ENCODE data around the gene WNT6.
A peak's percentile ranks its signal among the peaks of the same experiment; 100 is the strongest.

Gene WNT6

DNA sequence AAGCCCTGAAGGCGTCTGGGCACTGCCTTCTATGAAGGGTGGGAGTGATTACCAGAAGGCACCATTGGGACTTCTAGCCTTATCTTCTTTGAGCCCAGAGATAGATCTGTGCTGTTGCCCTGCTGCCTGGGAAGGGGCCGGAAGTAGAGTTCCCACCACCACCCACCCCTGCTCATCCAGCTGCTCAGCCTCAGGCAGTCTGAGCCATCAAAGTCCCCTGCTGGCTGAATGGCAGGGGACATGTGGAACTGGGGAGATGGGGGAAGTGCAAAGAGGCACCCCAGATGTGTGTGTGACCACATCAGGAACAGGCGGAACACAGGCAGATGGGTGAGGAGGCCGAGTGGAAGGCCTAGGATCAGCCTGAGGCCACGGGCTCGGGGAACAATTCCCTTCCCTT, 17.7 kb downstream of the WNT6 start:
- H3K4me3 ChIP-seq (ENCODE audit: low read length) = no peak overlapping the region
- TF ChIP-seq, protein P1, sequence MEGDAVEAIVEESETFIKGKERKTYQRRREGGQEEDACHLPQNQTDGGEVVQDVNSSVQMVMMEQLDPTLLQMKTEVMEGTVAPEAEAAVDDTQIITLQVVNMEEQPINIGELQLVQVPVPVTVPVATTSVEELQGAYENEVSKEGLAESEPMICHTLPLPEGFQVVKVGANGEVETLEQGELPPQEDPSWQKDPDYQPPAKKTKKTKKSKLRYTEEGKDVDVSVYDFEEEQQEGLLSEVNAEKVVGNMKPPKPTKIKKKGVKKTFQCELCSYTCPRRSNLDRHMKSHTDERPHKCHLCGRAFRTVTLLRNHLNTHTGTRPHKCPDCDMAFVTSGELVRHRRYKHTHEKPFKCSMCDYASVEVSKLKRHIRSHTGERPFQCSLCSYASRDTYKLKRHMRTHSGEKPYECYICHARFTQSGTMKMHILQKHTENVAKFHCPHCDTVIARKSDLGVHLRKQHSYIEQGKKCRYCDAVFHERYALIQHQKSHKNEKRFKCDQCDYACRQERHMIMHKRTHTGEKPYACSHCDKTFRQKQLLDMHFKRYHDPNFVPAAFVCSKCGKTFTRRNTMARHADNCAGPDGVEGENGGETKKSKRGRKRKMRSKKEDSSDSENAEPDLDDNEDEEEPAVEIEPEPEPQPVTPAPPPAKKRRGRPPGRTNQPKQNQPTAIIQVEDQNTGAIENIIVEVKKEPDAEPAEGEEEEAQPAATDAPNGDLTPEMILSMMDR (IDR thresholded peaks at IDR 0.05; ENCODE audit: insufficient read depth, low read depth, low read length, missing control alignments) = no peak
- DNase-seq (ENCODE audit: low read depth) = no peak

DNA sequence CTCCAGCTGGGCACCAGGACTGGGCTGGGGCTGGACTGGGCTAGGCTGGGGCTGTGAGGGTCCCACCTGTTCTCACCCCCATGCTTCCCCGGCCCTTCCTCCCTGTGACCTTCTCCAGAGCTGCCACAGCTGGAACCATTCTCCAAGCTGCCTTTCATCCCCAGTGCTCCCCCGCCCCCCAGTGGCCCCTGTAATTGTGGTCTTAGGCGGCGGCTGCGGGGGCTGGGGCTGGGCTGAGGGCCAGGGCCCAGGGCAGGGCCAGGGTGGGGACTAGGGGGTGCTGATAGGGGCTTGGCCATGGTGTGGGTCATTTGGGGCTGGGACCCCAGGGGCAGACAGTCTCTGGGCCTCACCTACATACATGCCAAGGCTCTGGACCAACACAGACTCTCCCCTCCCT, 18.3 kb downstream of the WNT6 start:
- no peak overlapping the region for H3K4me3 ChIP-seq (ENCODE audit: low read length)
- DNase-seq (ENCODE audit: low read depth) = no peak
- TF ChIP-seq, protein P1 (IDR thresholded peaks at IDR 0.05; ENCODE audit: insufficient read depth, low read depth, low read length, missing control alignments) = no peak

DNA sequence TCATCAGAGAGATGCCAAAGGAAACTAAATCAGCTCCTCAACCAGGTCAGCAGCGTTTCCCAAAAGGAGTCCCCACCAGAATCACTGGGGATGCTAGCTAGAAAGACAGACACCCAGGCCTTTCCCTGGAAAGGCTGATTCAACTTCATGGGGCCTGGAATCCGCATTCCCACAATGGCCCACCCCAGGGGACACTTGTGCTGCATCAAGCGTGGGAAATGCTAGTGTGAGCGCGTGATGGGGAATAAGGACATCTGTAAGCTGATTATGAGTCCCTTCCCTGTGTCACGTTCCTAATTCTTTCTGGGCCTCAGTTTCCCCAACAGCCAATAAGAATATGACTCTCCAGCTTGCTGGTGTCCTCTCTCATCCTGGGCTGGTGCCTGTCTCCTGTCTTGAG, 18.9 kb downstream of the WNT6 start:
- TF ChIP-seq, protein P1 (IDR thresholded peaks at IDR 0.05; ENCODE audit: insufficient read depth, low read depth, low read length, missing control alignments) = no peak
- no peak for DNase-seq (ENCODE audit: low read depth)
- H3K4me3 ChIP-seq (ENCODE audit: low read length) = no peak overlapping the region

DNA sequence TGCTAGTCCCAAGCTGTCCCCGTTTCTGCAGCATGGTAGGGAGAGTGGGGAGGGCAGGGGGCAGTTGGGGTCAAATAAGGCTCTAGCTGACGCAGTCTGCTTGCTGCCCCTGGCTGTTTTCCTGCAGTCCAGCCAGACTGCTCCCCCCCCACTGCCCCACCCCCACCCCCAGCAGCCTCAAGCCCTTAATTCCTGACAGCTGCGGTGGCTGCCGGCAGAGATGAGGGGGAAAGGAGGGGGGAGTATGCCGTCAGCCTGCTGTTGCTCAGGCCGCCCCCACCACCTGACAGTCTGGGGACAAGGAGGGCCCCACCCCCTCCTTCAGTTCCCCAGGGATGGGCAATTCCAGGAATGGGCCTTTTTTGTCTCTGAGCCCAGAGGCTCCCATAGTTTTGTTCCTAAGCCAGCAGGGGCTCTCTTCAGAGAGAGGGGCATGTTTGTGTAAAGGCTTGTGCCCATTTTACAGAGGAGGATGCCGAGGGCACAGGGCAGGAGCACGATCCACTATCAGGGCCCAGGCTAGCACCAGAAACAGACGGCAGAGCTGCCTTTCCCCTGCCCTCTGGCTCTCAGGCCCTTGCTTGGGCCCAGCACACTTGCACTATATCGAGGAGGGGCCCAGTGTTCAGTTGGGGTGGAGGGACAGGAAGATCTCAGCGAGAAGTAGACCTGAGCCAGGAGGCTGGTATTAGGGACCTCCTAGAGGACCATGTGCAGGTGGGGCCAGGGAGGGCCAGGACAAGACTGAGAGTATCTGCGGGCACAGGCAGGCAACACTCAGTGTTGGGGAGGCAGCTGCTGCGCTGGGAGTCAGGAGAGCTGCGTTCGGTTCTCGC, 19.5 kb downstream of the WNT6 start:
- DNase-seq (ENCODE audit: low read depth) = no peak
- TF ChIP-seq, protein P1 (IDR thresholded peaks at IDR 0.05; ENCODE audit: insufficient read depth, low read depth, low read length, missing control alignments) = no peak
- no peak overlapping the region for H3K4me3 ChIP-seq (ENCODE audit: low read length)

DNA sequence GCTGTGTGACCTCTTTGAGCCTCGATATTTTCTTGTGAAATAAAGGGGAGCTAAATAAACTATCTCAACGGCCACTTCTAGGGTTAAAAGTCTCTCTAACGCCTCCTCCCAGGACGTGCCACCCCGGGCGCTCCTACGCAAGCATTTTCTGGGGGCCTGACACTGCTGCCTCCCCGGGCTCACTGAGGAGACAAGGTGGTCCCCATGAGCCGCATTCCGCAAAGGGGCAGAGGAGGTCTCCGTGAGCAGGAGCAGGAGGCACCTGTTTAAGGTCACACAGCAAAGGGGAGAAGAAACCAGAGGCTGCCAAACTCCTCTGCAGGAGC, 20.1 kb downstream of the WNT6 start:
- peak overlapping the region; percentile 49 for H3K4me3 ChIP-seq (ENCODE audit: low read length)
- TF ChIP-seq, protein P1 (IDR thresholded peaks at IDR 0.05; ENCODE audit: insufficient read depth, low read depth, low read length, missing control alignments) = no peak
- no peak for DNase-seq (ENCODE audit: low read depth)

DNA sequence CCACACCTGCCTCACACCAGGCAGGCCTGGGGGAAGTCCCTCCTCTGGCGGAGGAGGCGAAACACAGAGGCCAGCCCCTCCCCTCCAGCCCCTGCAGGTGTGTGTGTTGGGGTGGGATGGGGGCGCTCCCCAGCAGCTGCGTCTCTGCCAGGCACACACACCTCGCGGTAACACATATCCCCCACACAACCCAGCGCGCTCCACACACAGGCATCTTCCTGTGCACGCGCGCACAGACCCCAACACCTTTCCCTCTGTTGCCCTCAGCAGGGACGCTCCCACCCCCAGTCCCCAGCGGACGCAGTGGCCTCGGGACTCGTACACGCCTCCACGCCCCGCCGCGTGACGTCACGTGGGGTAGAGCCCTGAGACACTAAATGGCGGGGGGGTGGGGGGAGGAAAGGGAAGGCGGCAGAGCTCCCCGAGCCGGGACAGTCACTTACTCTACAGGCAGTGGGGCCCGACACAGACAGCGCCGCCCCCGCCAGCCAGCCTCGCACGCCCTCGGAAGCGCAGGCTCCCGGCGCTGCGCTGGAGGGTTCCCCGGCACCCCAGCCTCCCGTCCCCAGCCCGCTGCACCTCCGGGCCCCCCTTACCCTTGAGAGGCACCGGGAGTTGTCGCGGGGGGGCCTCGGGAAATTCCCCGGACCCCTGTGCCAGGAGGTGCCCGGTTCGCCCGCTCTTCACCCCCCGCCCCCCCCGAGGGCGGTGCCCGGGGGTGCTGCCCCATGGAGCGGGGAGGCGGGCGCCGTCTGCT, 20.7 kb downstream of the WNT6 start, which contains the start of gene WNT10A:
WNT10A (plus strand) TSS at position 751 of the 757 bp plus-strand sequence. CDS start 144 bp downstream, outside the sequence.
- DNase-seq (ENCODE audit: low read depth) = no peak
- peak within 1 kb of the TSS; percentile 49 for H3K4me3 ChIP-seq (ENCODE audit: low read length)
- TF ChIP-seq, protein P1 (IDR thresholded peaks at IDR 0.05; ENCODE audit: insufficient read depth, low read depth, low read length, missing control alignments) = no peak
